OCI-LY7 (cell line): ENCODE measurements around the gene CHCHD6.

ENCODE experiments used
- CTCF ChIP-seq: fragments of 200-600 bp; sonication (generic); conservative IDR thresholded peaks from 2 replicates; pipeline ENCODE4 v1.5.1; 2014; ENCODE audit warnings: mild to moderate bottlenecking, antibody characterized with exemption, low read length, moderate library complexity, mixed read lengths
- EZH2phosphoT487 ChIP-seq: fragments of 200-600 bp; sonication (generic); IDR thresholded peaks from 2 replicates; pipeline ENCODE4 v1.6.1; 2018; ENCODE audit warnings: low read depth, borderline replicate concordance, mild to moderate bottlenecking, mixed run types, antibody characterized with exemption, low read length, moderate library complexity, mixed read lengths

GRCh38 chr3:126908752-126909275, 204.8 kb downstream of the CHCHD6 start:
- TF ChIP-seq CTCF (no peak), EZH2phosphoT487 (no peak)
